Measurements from ENCODE around the gene TPI1. TPM values are rescaled to one million over a fixed set of nuclear protein-coding genes. Genes with fewer than 3 reads are reported as not detected.
"Not testable (repeated sequence)": the region's sequence is repeated elsewhere in the genome, so short reads cannot be mapped to it uniquely, and the experiment has no call there.

TPI1 gene
- total RNA-seq, 2 donors from 2014 or later, result 694 to 1,875 TPM

GRCh38 chr12:6890789-6891645, 23.7 kb downstream of the TPI1 start:
- Mint-ChIP-seq H3K27ac (peak overlapping the region; percentile 89 to 90), H3K36me3 (no peaks in the 10 kb centered on the region), H3K9me3 (no peaks in the 10 kb centered on the region)
- DNase-seq (ENCODE audit: low spot score in 2 of 2), result peak; percentile 99
- peak; percentile 95 to 96 for ATAC-seq

DNA sequence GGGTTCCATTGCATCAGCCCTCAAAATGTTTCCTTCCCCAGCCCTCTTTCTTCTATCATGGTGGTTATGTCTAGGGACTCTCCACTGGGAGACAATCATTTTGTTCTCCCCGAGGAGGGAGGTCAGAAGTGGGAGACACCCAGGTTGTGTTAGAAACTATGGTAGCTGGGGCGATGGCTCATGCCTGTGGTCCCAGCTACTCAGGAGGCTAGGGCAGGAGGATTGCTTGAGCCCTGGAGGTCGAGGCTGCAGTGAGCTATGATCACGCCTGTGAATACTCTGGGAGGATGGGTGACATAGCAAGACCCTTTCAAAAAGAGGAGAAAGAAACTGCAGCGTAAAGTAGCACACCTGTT, 24.3 kb downstream of the TPI1 start:
- ATAC-seq, result peak; percentile 3 to 47
- peak in 1 of 2 donors; percentile 10 for DNase-seq (ENCODE audit: low spot score in 2 of 2)
- H3K9me3 Mint-ChIP-seq, result no peaks in the 10 kb centered on the region
- peak overlapping the region; percentile 89 to 90 for H3K27ac Mint-ChIP-seq
- H3K36me3 Mint-ChIP-seq, result no peaks in the 10 kb centered on the region

DNA sequence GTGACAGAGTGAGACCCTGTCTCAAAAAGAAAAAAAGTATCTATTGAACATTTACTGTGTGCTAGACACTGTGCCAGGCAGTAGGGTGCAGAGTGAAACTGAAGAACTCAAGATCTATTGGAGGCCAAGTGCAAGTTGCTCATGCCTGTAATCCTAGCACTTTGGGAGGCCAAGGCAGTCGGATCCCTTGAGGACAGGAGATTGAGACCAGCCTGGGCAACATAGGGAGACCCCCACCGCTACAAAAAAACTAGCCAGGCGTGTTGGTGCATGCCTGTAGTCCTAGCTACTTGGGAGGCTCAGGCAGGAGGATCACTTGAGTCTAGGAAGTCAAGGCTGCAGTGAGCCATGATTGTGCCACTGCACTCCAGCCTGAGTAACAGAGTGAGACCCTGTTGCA, 25.4 kb downstream of the TPI1 start:
- not testable (repeated sequence) for H3K9me3 Mint-ChIP-seq; ATAC-seq; DNase-seq (ENCODE audit: low spot score in 2 of 2); H3K36me3 Mint-ChIP-seq
- peak overlapping the region in 1 of 2 donors; percentile 90 for H3K27ac Mint-ChIP-seq

GRCh38 chr12:6894321-6894720, 27.0 kb downstream of the TPI1 start:
- Mint-ChIP-seq H3K27ac (no peak overlapping the region), H3K36me3 (no peaks in the 10 kb centered on the region), H3K9me3 (no peaks in the 10 kb centered on the region)
- no peak for ATAC-seq
- DNase-seq (ENCODE audit: low spot score in 2 of 2), result no peak

DNA sequence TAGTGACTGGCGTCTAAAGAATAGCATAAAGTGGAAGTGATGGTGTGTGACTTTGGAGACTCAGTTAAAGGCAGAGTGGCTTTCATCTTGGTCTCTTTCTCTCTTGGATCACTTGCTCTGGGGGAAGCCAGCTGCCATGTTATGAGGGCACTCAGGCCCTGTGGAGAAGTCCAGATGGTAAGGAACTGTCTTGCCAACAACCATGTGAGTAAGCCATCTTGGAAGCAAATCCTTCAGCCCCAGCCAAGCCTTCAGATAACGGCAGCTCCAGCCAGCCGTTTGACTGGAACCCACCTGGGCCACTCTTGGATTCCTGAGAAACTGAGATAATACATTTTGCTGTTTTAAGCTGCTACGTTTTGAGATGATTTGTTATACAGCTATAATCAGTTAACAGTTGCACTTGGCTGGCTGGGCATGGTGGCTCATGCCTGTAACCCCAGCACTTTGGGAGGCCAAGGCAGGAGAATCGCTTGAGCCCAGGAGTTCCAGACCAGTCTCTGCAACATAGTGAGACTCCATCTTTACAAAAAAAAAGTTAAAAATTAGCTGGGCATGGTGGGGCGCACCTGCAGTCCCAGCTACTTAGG, 29.6 kb downstream of the TPI1 start:
- H3K9me3 Mint-ChIP-seq, result no peaks in the 10 kb centered on the region
- DNase-seq (ENCODE audit: low spot score in 2 of 2) (no peak), ATAC-seq (no peak)
- H3K27ac Mint-ChIP-seq, result no peak overlapping the region
- H3K36me3 Mint-ChIP-seq, result no peaks in the 10 kb centered on the region

DNA sequence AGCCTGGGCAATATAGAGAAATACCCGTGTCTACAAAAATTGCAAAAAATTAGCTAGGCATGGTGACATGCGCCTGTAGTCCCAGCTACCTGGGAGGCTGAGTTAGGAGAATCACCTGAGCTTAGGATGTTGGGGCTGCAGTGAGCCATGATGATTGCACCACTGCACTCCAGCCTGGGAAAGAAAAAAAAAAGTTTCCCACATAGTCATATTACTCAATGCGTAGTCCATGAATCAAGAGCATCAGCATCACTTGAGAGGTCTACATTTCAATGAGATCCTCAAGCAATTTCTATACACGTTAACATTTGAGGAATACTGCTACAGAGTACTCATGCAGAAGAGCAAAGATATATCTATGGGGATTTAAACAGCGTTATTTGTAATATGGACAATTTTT, 32.1 kb downstream of the TPI1 start:
- DNase-seq (ENCODE audit: low spot score in 2 of 2), result no peak
- H3K27ac Mint-ChIP-seq, result no peak overlapping the region

DNA sequence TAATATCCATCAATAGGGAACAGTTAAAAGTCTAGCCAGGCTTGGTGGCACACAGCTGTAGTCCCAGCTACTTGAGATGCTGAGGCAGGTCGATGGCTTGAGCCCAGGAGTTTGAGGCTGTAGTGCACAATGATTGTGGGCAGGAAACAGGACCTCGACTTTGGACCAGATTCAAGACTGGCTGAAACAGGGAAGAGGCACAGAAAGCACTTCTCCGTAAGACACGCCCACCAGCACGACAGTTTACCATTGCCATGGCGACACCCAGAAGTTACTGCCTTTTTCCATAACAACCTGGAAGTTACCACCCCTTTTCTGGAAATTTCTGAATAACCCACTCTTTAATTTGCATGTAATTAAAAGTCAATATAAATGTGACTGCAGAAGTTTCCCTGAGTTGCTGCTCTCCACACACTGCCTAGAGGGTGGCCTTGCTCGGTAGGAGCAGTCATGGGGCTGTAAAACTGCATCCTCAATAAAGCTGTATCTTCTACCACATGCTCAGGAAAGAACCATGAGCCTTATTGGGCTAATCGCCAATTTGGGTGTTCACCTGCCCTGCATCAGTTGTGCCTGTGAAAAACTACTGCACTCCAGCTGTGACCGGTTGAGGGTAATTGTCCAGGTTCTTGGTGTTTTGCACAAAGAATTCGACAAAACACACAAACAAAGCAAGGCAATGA, 32.6 kb downstream of the TPI1 start:
- no peak for DNase-seq (ENCODE audit: low spot score in 2 of 2)
- H3K27ac Mint-ChIP-seq, result no peak overlapping the region
- ATAC-seq, result no peak
- no peaks in the 10 kb centered on the region for H3K9me3 Mint-ChIP-seq
- H3K36me3 Mint-ChIP-seq, result no peaks in the 10 kb centered on the region

More for the DNA sequence above, 32.1 kb downstream of the TPI1 start:
- ATAC-seq, result no peak
- H3K36me3 Mint-ChIP-seq, result no peaks in the 10 kb centered on the region
- H3K9me3 Mint-ChIP-seq, result no peaks in the 10 kb centered on the region

DNA sequence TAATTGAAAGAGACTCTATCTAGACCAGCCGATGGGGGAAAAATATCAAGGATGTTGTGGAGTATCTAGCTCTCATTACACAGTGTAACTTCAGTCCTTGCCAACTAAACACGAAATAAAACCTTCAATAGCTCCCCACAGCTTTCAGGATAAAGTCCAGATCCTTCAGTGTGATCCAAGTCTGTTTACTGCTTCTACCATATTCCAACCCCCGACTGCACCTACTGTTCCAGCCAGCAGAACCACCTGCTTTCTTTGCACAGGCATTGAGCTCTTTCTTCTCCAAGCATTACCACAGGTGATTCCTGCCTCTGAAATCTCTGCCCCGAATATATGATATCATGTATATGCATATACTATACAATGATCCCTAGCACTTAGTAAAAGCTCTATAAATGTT, 35.1 kb downstream of the TPI1 start:
- Mint-ChIP-seq H3K27ac (no peak overlapping the region), H3K36me3 (no peaks in the 10 kb centered on the region), H3K9me3 (no peaks in the 10 kb centered on the region)
- ATAC-seq (no peak), DNase-seq (ENCODE audit: low spot score in 2 of 2) (no peak)

DNA sequence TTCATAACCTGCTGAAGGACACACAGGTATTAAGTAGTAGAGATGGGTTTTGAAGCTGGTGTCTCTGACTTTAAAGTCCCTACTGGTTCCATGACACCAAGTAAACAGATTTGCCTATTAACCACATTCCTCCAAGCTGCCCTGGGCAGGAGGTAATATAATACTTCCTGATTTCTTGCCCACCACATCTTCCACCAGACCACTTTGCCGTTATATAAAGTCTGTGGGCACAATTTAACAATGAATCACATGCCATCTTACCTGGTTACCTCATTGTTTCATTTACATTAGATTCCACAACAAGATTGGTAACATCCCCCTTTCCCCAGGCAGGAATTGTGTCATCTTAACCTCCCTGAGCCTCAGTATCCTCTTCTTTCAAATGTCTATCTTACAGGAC, 36.4 kb downstream of the TPI1 start:
- Mint-ChIP-seq H3K36me3 (no peaks in the 10 kb centered on the region), H3K9me3 (no peaks in the 10 kb centered on the region), H3K27ac (no peak overlapping the region)
- DNase-seq (ENCODE audit: low spot score in 2 of 2) (no peak), ATAC-seq (no peak)

GRCh38 chr12:6904280-6905276, 37.2 kb downstream of the TPI1 start, which contains the start of gene LRRC23:
Gene LRRC23, plus strand, starts transcription at chr12:6904822. Its CDS starts 812 bp downstream, at chr12:6905634.
- DNase-seq (ENCODE audit: low spot score in 2 of 2) (peak; percentile 95 to 97), ATAC-seq (peak; percentile 93 to 98)
- H3K9me3 Mint-ChIP-seq, result no peaks in the 10 kb centered on the region
- H3K27ac Mint-ChIP-seq, result no peak within 1 kb of the TSS
- no peaks in the 10 kb centered on the region for H3K36me3 Mint-ChIP-seq

- ATAC-seq (no peak), DNase-seq (ENCODE audit: low spot score in 2 of 2) (no peak)
- Mint-ChIP-seq H3K36me3 (no peaks in the 10 kb centered on the region), H3K9me3 (no peaks in the 10 kb centered on the region), H3K27ac (no peak overlapping the region)
Measured at GRCh38 chr12:6905414-6906040, 38.2 kb downstream of the TPI1 start.

DNA sequence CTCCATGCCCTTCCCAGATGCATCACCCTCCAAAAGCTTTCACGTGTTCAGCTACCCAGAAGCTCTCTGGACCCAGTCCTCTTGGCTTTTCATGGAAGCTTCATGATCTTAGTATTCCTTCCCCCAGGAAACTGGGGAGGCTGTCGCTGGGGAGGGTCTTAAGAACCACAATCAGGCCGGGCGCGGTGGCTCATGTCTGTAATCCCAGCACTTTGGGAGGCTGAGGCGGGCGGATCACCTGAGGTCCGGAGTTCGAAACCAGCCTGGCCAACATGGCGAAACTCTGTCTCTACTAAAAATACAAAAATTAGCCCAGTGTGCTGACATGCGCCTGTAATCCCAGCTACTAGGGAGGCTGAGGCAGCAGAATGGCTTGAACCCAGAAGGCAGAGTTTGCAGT, 40.8 kb downstream of the TPI1 start:
- not testable (repeated sequence) for ATAC-seq; H3K27ac Mint-ChIP-seq; H3K9me3 Mint-ChIP-seq; DNase-seq (ENCODE audit: low spot score in 2 of 2); H3K36me3 Mint-ChIP-seq

DNA sequence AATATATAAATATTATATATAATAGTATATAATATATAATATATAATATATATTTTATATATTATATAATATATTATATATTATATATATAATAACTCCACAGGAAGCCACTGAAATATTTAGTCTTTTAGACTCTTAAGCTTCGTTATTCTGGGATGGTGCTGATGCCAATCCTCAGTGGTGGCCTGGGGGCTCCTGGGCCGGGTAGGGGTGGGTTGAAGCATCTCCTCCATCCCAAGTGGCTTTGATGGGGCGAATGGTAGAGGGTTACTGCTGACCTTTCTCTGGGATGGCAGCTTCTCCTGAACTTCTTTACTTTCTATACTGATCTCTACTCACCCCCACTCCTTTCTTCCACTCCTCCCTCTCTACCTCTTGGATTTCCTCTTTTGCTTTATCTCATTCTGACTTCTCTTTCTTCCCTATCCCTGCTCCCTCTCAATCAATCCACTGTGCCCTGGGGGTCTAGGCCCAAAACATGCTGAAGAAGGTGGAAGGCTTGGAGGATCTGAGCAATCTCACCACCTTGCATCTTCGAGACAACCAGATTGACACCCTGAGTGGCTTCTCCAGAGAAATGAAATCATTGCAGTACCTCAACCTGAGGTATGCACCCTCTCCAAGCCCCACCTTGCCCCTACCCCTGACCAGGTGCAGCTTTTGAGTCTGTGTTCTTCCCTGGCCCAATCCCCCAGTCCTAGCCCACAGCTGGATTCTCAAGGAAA, 42.3 kb downstream of the TPI1 start:
- Mint-ChIP-seq H3K27ac (no peak overlapping the region), H3K9me3 (no peaks in the 10 kb centered on the region), H3K36me3 (no peaks in the 10 kb centered on the region)
- DNase-seq (ENCODE audit: low spot score in 2 of 2), result no peak
- ATAC-seq, result peak in 1 of 2 donors; percentile 40

DNA sequence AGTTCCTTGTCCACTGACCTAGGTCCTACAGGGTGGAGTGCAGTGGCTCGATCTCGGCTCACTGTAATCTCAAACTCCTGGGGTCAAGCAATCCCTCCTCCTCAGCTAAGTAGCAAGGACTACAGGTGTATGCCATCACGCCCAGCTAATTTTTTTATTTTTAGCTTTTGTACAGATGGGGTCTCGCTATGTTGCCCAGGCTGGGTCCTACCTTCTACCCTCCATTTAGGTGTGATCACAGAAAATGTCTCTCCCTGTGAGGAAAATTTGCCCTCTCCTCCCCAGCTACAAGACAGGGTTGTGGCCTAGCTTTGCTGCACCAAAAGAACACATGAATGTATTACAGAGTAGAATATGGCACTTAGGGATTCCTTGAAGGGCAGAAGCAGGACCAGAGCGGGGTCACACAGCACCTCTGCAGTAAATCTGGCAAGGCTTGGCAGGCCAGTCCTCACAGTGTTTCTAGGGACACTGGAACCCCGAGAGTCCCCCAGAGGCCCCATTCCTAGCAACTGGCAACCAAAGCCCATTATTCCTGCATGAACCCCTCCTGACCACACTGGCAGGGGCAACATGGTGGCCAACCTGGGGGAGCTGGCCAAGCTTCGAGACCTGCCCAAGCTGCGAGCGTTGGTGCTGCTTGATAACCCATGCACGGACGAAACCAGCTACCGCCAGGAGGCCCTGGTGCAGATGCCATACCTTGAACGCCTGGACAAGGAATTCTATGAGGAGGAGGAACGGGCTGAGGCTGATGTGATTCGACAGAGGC, 45.0 kb downstream of the TPI1 start:
- DNase-seq (ENCODE audit: low spot score in 2 of 2) (no peak), ATAC-seq (no peak)
- Mint-ChIP-seq H3K9me3 (no peaks in the 10 kb centered on the region), H3K27ac (peak overlapping the region in 1 of 2 donors; percentile 73), H3K36me3 (peaks cover 6 to 26% of the 10 kb centered on the region in 2 donors)

Measured in activated naive CD4-positive, alpha-beta T cell treated with anti-CD3 and anti-CD28 coated beads, Interleukin-2, amount 50 U/mL, for 72 hours (primary cell).